Measurements from ENCODE around the gene CROT. TPM values are rescaled to one million over a fixed set of nuclear protein-coding genes. Genes with fewer than 3 reads are reported as not detected.

CROT gene
- total RNA-seq, 1 donor from 2014 or later: 53.4 TPM

DNA sequence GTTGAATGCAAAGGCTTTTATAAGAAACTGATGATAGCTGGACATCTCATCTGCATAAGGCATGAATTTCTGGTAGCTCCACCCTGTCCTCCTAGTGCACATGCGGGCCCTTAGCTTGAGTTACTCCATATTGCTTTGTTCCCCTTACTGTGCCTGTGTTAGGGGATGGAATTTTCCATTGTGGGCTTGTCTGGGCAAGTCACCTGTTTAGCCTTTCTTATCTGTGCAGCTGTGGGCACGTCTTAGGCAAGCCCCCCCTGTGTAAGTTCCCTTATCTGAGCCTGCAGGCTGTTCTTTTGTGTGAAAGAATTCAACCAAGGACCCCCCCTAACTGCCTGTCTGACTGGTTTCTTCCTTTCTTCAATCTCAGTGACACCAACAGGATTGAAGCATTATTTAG, 14.5 kb upstream of the CROT start:
- H3K36me3 Mint-ChIP-seq: peaks cover 41% of the 10 kb centered on the region
- Histone ChIP-seq H2AFZ (replicated peaks) (no peak overlapping the region), H4K20me1 (ENCODE audit: low read depth) (no peaks in the 10 kb centered on the region), H3K27me3 (no peaks in the 10 kb centered on the region), H3K4me3 (no peak overlapping the region), H3K9ac (no peak overlapping the region), H3K79me2 (ENCODE audit: low read depth) (no peaks in the 10 kb centered on the region), H3K4me2 (no peak overlapping the region), H3F3A (ENCODE audit: low read depth) (no peaks in the 10 kb centered on the region), H3K9me3 (ENCODE audit: low read depth) (peaks cover 36% of the 10 kb centered on the region), H3K36me3 (peaks cover 21% of the 10 kb centered on the region), H3K4me1 (no peaks in the 10 kb centered on the region), H3K27ac (peak overlapping the region; percentile 74)
- peak; percentile 16 for DNase-seq (ENCODE audit: low spot score)
- peaks cover 8% of the 10 kb centered on the region for H3K27me3 Mint-ChIP-seq (ENCODE audit: insufficient read depth, low read depth)
- H3K4me3 Mint-ChIP-seq: no peak overlapping the region
- TF ChIP-seq EZH2phosphoT487 (IDR thresholded peaks at IDR 0.05) (no peak), EZH2 (IDR thresholded peaks at IDR 0.05) (no peak)
- TF ChIP-seq, protein P1, sequence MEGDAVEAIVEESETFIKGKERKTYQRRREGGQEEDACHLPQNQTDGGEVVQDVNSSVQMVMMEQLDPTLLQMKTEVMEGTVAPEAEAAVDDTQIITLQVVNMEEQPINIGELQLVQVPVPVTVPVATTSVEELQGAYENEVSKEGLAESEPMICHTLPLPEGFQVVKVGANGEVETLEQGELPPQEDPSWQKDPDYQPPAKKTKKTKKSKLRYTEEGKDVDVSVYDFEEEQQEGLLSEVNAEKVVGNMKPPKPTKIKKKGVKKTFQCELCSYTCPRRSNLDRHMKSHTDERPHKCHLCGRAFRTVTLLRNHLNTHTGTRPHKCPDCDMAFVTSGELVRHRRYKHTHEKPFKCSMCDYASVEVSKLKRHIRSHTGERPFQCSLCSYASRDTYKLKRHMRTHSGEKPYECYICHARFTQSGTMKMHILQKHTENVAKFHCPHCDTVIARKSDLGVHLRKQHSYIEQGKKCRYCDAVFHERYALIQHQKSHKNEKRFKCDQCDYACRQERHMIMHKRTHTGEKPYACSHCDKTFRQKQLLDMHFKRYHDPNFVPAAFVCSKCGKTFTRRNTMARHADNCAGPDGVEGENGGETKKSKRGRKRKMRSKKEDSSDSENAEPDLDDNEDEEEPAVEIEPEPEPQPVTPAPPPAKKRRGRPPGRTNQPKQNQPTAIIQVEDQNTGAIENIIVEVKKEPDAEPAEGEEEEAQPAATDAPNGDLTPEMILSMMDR (IDR thresholded peaks at IDR 0.05): no peak
- no peaks in the 10 kb centered on the region for H3K4me1 Mint-ChIP-seq
- H3K9me3 Mint-ChIP-seq: peaks cover 58% of the 10 kb centered on the region
- H3K27ac Mint-ChIP-seq: no peak overlapping the region

DNA sequence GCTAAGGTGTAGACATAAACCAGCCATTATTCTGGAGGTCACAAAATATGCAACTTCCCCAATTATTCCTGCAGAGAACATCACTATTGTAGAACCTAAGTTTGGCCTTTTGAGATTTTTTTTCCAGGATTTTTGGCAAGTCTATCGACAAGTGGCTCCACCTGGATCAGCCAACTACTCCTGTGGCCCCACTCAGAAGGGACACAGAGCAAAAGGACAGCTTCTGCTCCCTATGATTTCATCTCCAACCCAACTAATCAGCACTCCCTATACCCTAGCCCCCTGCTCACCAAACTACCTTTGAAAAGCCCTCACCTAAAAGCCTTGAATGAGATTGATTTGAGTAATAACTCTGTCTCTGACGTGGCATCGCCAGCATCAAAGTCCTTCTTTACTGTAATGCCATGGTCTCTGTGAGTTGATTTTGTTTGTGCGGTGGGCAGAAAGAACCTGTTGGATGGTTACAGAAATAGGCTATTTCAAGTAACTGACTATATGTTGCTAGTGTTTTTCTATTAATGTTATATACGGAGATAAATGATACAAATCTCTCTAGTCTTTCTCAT, 13.7 kb upstream of the CROT start:
- H3K27me3 Mint-ChIP-seq (ENCODE audit: insufficient read depth, low read depth): peaks cover 8% of the 10 kb centered on the region
- H3K36me3 ChIP-seq: peaks cover 21% of the 10 kb centered on the region
- H3K36me3 Mint-ChIP-seq: peaks cover 41% of the 10 kb centered on the region
- H3K4me3 Mint-ChIP-seq: no peak overlapping the region
- H3K27me3 ChIP-seq: no peaks in the 10 kb centered on the region
- H3K9ac ChIP-seq: no peak overlapping the region
- H3K79me2 ChIP-seq (ENCODE audit: low read depth): no peaks in the 10 kb centered on the region
- no peak overlapping the region for H2AFZ ChIP-seq (replicated peaks)
- H3K9me3 Mint-ChIP-seq: peaks cover 52% of the 10 kb centered on the region
- no peak overlapping the region for H3K4me3 ChIP-seq
- H4K20me1 ChIP-seq (ENCODE audit: low read depth): no peaks in the 10 kb centered on the region
- H3F3A ChIP-seq (ENCODE audit: low read depth): no peaks in the 10 kb centered on the region
- TF ChIP-seq, protein P1 (IDR thresholded peaks at IDR 0.05): no peak
- TF ChIP-seq EZH2 (IDR thresholded peaks at IDR 0.05): no peak
- no peak for TF ChIP-seq EZH2phosphoT487 (IDR thresholded peaks at IDR 0.05)
- no peak overlapping the region for H3K27ac ChIP-seq
- H3K4me2 ChIP-seq: no peak overlapping the region
- no peak for DNase-seq (ENCODE audit: low spot score)
- no peak overlapping the region for H3K27ac Mint-ChIP-seq
- no peaks in the 10 kb centered on the region for H3K4me1 Mint-ChIP-seq
- H3K4me1 ChIP-seq: no peaks in the 10 kb centered on the region
- H3K9me3 ChIP-seq (ENCODE audit: low read depth): peaks cover 33% of the 10 kb centered on the region

DNA sequence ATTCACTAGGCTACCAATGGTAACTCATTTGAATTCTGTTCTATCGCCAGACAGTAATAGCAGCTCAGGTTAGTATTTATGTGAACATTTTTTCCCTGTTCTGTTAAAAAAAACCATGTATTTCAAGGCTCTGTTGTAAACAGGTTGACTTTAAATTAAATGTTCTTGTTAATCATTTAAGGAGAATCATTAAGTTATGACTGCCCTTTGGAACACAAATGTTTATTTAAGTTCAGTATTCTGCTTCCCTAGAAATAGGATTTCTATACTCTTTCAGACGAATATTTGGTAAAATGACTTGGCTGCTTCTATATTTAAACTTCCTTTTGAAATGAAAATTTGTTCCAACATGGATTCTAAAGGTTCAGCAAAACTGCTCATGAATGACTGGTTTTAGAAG, 13.1 kb upstream of the CROT start:
- peaks cover under 1% of the 10 kb centered on the region for H3K4me1 Mint-ChIP-seq
- Histone ChIP-seq H3K9me3 (ENCODE audit: low read depth) (peaks cover 33% of the 10 kb centered on the region), H3K79me2 (ENCODE audit: low read depth) (no peaks in the 10 kb centered on the region), H3K4me1 (no peaks in the 10 kb centered on the region), H4K20me1 (ENCODE audit: low read depth) (no peaks in the 10 kb centered on the region), H3K27ac (no peak overlapping the region), H2AFZ (replicated peaks) (no peak overlapping the region), H3K4me3 (no peak overlapping the region), H3K4me2 (no peak overlapping the region), H3F3A (ENCODE audit: low read depth) (no peaks in the 10 kb centered on the region), H3K36me3 (peaks cover 21% of the 10 kb centered on the region), H3K27me3 (no peaks in the 10 kb centered on the region), H3K9ac (no peak overlapping the region)
- no peak for DNase-seq (ENCODE audit: low spot score)
- H3K27me3 Mint-ChIP-seq (ENCODE audit: insufficient read depth, low read depth): peaks cover 8% of the 10 kb centered on the region
- peaks cover 46% of the 10 kb centered on the region for H3K9me3 Mint-ChIP-seq
- H3K27ac Mint-ChIP-seq: no peak overlapping the region
- no peak overlapping the region for H3K4me3 Mint-ChIP-seq
- peaks cover 41% of the 10 kb centered on the region for H3K36me3 Mint-ChIP-seq
- TF ChIP-seq, protein P1 (IDR thresholded peaks at IDR 0.05): no peak
- no peak for TF ChIP-seq EZH2phosphoT487 (IDR thresholded peaks at IDR 0.05)
- no peak for TF ChIP-seq EZH2 (IDR thresholded peaks at IDR 0.05)

Data from neural progenitor cell (in vitro differentiated cells).